ENCODE results near the gene HLA-DOB. TPM values are rescaled to one million over a fixed set of nuclear protein-coding genes. Genes with fewer than 3 reads are reported as not detected.
"Not testable (repeated sequence)": the region's sequence is repeated elsewhere in the genome, so short reads cannot be mapped to it uniquely, and the experiment has no call there.

HLA-DOB gene
- total and polyA plus RNA-seq, 2 donors (not counting 3 experiments of a cell fraction or from before 2014, with no cell fraction given) = 0.46 to 0.54 TPM

DNA sequence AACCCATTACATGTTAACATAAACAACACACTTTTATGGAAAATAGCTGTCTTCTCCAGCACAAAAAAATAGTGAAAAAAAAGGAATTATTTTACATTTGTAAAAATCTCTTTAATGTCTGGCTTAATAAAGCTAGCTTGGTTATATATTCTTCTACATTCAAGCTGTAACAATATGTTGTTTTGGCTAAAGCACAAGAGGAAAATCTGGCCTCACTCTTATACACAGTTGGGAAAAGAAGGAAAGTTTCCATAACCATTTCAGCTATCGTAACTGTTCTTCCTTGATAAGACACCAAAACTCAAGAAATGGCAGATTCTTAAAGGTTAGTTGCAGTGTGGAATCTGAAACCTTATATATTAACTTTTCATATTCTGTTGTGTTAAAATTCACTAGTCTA, 7.6 kb downstream of the HLA-DOB start:
- Histone ChIP-seq H3K79me2 (ENCODE audit: control insufficient read depth, insufficient read depth, low read length) (no peaks in the 10 kb centered on the region), H3K27me3 (ENCODE audit: control insufficient read depth in 2 of 2, insufficient read depth in 2 of 2, low read length in 2 of 2) (peaks cover 13 to 20% of the 10 kb centered on the region in 2 experiments), H3K36me3 (ENCODE audit: control insufficient read depth in 2 of 2, extremely low read depth in 1 of 2, insufficient read depth in 2 of 2, low read length in 2 of 2) (no peaks in the 10 kb centered on the region), H3K4me3 (replicated peaks in 1 of 3; ENCODE audit: insufficient read depth in 1 of 3, low read depth in 1 of 3, low read length in 3 of 3) (no peak overlapping the region), H3K9me1 (replicated peaks; ENCODE audit: control insufficient read depth, extremely low read depth, insufficient read depth, low read length) (no peaks in the 10 kb centered on the region), H3K9ac (replicated peaks; ENCODE audit: extremely low read depth, insufficient read depth, low read length) (no peak overlapping the region), H3K27ac (ENCODE audit: insufficient read depth, low read depth, low read length) (no peak overlapping the region), H3K4me2 (ENCODE audit: insufficient read depth, low read length) (no peak overlapping the region), H2AFZ (ENCODE audit: low read depth, low read length) (no peak overlapping the region), H4K20me1 (replicated peaks; ENCODE audit: control insufficient read depth, extremely low read depth, insufficient read depth, low read length) (no peaks in the 10 kb centered on the region), H3K9me3 (replicated peaks; ENCODE audit: control insufficient read depth, insufficient read depth, low read length) (no peaks in the 10 kb centered on the region), H3K4me1 (ENCODE audit: control insufficient read depth, extremely low read depth, insufficient read depth, low read length) (no peaks in the 10 kb centered on the region)
- intact Hi-C loops (cut with micrococcal nuclease) = no loop called here
- POLR2A ChIA-PET = no interaction called here
- no peak for TF ChIP-seq FOS (IDR thresholded peaks at IDR 0.05; ENCODE audit: borderline replicate concordance, insufficient read depth, low read length)
- TF ChIP-seq POLR2AphosphoS5 (IDR thresholded peaks at IDR 0.05; ENCODE audit: insufficient read depth, low read depth, low read length) = no peak
- no peak for TF ChIP-seq JUN (IDR thresholded peaks at IDR 0.05; ENCODE audit: borderline replicate concordance, insufficient read depth, insufficient read length, low read depth)
- TF ChIP-seq, protein P1, sequence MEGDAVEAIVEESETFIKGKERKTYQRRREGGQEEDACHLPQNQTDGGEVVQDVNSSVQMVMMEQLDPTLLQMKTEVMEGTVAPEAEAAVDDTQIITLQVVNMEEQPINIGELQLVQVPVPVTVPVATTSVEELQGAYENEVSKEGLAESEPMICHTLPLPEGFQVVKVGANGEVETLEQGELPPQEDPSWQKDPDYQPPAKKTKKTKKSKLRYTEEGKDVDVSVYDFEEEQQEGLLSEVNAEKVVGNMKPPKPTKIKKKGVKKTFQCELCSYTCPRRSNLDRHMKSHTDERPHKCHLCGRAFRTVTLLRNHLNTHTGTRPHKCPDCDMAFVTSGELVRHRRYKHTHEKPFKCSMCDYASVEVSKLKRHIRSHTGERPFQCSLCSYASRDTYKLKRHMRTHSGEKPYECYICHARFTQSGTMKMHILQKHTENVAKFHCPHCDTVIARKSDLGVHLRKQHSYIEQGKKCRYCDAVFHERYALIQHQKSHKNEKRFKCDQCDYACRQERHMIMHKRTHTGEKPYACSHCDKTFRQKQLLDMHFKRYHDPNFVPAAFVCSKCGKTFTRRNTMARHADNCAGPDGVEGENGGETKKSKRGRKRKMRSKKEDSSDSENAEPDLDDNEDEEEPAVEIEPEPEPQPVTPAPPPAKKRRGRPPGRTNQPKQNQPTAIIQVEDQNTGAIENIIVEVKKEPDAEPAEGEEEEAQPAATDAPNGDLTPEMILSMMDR (IDR thresholded peaks at IDR 0.05; ENCODE audit: extremely low read depth in 1 of 2, insufficient read depth in 1 of 2, low read depth in 1 of 2, low read length in 2 of 2) = no peak
- FAIRE-seq = no peak
- dilution Hi-C loops (cut with MboI; ENCODE audit: extremely low pct_ligation_motif_present, low sequenced_read_pairs) = no loop called here
- DNase-seq (ENCODE audit: low read depth, low spot score) = no peak
- CTCF ChIA-PET = interaction anchor here (0.9 to 2.4 kb wide), 5 partner anchors 10 to 175 kb away, joined by 3 to 11 read pairs (median 5); partner anchors contain the start of gene TAP2
- no TSS peak for BruUV-seq (replicated peaks)

DNA sequence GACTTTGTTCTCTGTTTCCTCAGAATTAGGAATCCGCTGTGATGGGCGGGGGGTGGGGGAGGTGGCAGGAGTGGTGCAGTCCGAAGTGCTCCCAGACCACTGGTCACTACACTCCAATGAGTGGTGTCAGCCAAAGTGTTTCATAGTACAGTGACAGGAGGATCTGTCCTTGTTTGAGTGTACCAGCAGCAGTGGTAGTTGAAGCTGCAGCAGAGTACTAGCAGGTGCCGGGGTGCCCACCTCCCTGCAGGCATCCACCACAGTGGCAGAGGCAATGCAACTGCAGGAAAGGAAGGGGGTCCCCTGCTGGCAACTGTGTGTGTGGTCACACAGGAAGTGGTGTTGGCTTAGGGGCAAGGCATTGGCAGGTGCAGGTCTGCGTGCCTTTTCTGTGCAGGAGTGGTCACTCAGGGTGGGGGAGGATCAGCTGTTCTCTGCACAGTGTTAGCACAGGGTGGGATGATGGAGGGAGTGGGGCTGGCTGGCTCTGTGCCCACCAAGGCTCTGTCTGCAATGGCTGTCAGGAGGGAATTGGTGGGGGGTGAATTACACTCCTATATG, 9.7 kb downstream of the HLA-DOB start:
- dilution Hi-C loops (cut with MboI; ENCODE audit: extremely low pct_ligation_motif_present, low sequenced_read_pairs) = no loop called here
- FAIRE-seq = no peak

GRCh38 chr6:32805404-32805803, 11.4 kb downstream of the HLA-DOB start:
- H3K4me3 ChIP-seq (replicated peaks in 1 of 3; ENCODE audit: insufficient read depth in 1 of 3, low read depth in 1 of 3, low read length in 3 of 3); H3K9me3 ChIP-seq (replicated peaks; ENCODE audit: control insufficient read depth, insufficient read depth, low read length); H2AFZ ChIP-seq (ENCODE audit: low read depth, low read length); H3K4me2 ChIP-seq (ENCODE audit: insufficient read depth, low read length); DNase-seq (ENCODE audit: low read depth, low spot score); FAIRE-seq; H3K79me2 ChIP-seq (ENCODE audit: control insufficient read depth, insufficient read depth, low read length); POLR2A ChIA-PET; H3K9ac ChIP-seq (replicated peaks; ENCODE audit: extremely low read depth, insufficient read depth, low read length); H3K27ac ChIP-seq (ENCODE audit: insufficient read depth, low read depth, low read length); intact Hi-C loops (cut with micrococcal nuclease); H3K4me1 ChIP-seq (ENCODE audit: control insufficient read depth, extremely low read depth, insufficient read depth, low read length); H4K20me1 ChIP-seq (replicated peaks; ENCODE audit: control insufficient read depth, extremely low read depth, insufficient read depth, low read length); H3K9me1 ChIP-seq (replicated peaks; ENCODE audit: control insufficient read depth, extremely low read depth, insufficient read depth, low read length); dilution Hi-C loops (cut with MboI; ENCODE audit: extremely low pct_ligation_motif_present, low sequenced_read_pairs); BruUV-seq (replicated peaks); H3K36me3 ChIP-seq (ENCODE audit: control insufficient read depth in 2 of 2, extremely low read depth in 1 of 2, insufficient read depth in 2 of 2, low read length in 2 of 2): not testable (repeated sequence)
- H3K27me3 ChIP-seq (ENCODE audit: control insufficient read depth in 2 of 2, insufficient read depth in 2 of 2, low read length in 2 of 2) = peaks cover 14 to 47% of the 10 kb centered on the region in 2 experiments
- CTCF ChIA-PET = interaction anchor here (2.4 kb wide), 1 partner anchor 63 kb away, joined by 11 read pairs; no protein-coding TSS in a partner anchor

More for the DNA sequence above, 9.7 kb downstream of the HLA-DOB start:
- BruUV-seq (replicated peaks) = no TSS peak
- no peak overlapping the region for H3K9ac ChIP-seq (replicated peaks; ENCODE audit: extremely low read depth, insufficient read depth, low read length)
- no peak overlapping the region for H3K27ac ChIP-seq (ENCODE audit: insufficient read depth, low read depth, low read length)
- H3K79me2 ChIP-seq (ENCODE audit: control insufficient read depth, insufficient read depth, low read length) = no peaks in the 10 kb centered on the region
- no peak overlapping the region for H2AFZ ChIP-seq (ENCODE audit: low read depth, low read length)
- H3K36me3 ChIP-seq (ENCODE audit: control insufficient read depth in 2 of 2, extremely low read depth in 1 of 2, insufficient read depth in 2 of 2, low read length in 2 of 2) = no peaks in the 10 kb centered on the region
- intact Hi-C loops (cut with micrococcal nuclease) = no loop called here
- DNase-seq (ENCODE audit: low read depth, low spot score) = no peak
- H3K27me3 ChIP-seq (ENCODE audit: control insufficient read depth in 2 of 2, insufficient read depth in 2 of 2, low read length in 2 of 2) = peaks cover 13 to 35% of the 10 kb centered on the region in 2 experiments
- POLR2A ChIA-PET = no interaction called here
- H3K9me3 ChIP-seq (replicated peaks; ENCODE audit: control insufficient read depth, insufficient read depth, low read length) = no peaks in the 10 kb centered on the region
- H3K4me3 ChIP-seq (replicated peaks in 1 of 3; ENCODE audit: insufficient read depth in 1 of 3, low read depth in 1 of 3, low read length in 3 of 3) = no peak overlapping the region
- no peak for TF ChIP-seq MYC (IDR thresholded peaks at IDR 0.05; ENCODE audit: low read depth, low read length)
- no peak for TF ChIP-seq GATA2 (IDR thresholded peaks at IDR 0.05; ENCODE audit: insufficient read depth, insufficient read length, low read depth, low read length)
- TF ChIP-seq FOS (IDR thresholded peaks at IDR 0.05; ENCODE audit: borderline replicate concordance, insufficient read depth, low read length) = no peak
- CTCF ChIA-PET = interaction anchor here (2.4 kb wide), 1 partner anchor 61 kb away, joined by 11 read pairs; no protein-coding TSS in a partner anchor
- H4K20me1 ChIP-seq (replicated peaks; ENCODE audit: control insufficient read depth, extremely low read depth, insufficient read depth, low read length) = no peaks in the 10 kb centered on the region
- H3K9me1 ChIP-seq (replicated peaks; ENCODE audit: control insufficient read depth, extremely low read depth, insufficient read depth, low read length) = no peaks in the 10 kb centered on the region
- H3K4me1 ChIP-seq (ENCODE audit: control insufficient read depth, extremely low read depth, insufficient read depth, low read length) = no peaks in the 10 kb centered on the region
- H3K4me2 ChIP-seq (ENCODE audit: insufficient read depth, low read length) = no peak overlapping the region
